ENCODE results near the gene CLK2.

Gene CLK2

GRCh38 chr1:155266553-155266952 is 6.8 kb downstream of the CLK2 start:
- TF ChIP-seq TCF12 (IDR thresholded peaks at IDR 0.05; ENCODE audit: low read depth) (no peak), EGR1 (IDR thresholded peaks at IDR 0.05) (no peak), REST (IDR thresholded peaks at IDR 0.05; ENCODE audit: low read depth) (no peak), MAX (IDR thresholded peaks at IDR 0.05) (no peak), FOXM1 (IDR thresholded peaks at IDR 0.05; ENCODE audit: borderline replicate concordance, low read depth) (no peak), ZBTB7A (IDR thresholded peaks at IDR 0.05; ENCODE audit: low read depth) (no peak)

DNA sequence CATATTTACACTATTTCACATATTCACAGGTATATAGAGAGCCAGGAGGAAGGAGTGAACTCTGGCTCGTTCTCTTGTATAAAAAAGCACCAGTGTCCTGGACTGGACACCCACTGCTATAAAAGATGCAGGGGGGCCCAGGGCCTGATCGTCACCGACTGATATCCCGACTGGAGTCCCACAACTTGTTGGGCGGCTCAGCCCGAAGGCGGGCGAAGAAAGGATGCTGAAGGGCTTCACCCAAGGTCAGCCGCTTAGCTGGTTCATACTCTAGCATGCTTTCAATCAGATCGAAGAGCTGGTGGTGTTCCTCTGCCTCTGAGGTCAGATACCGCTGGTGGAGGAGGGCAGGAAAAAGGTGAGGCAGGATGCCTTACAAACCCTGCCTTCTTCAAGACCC is 10.2 kb downstream of the CLK2 start:
- TF ChIP-seq CREB1 (IDR thresholded peaks at IDR 0.05; ENCODE audit: low read depth) (no peak), REST (IDR thresholded peaks at IDR 0.05; ENCODE audit: low read depth) (no peak), EGR1 (IDR thresholded peaks at IDR 0.05) (no peak), TEAD4 (IDR thresholded peaks at IDR 0.05) (no peak), TAF1 (IDR thresholded peaks at IDR 0.05; ENCODE audit: low read depth) (no peak), EP300 (IDR thresholded peaks at IDR 0.05; ENCODE audit: borderline replicate concordance) (no peak)

DNA sequence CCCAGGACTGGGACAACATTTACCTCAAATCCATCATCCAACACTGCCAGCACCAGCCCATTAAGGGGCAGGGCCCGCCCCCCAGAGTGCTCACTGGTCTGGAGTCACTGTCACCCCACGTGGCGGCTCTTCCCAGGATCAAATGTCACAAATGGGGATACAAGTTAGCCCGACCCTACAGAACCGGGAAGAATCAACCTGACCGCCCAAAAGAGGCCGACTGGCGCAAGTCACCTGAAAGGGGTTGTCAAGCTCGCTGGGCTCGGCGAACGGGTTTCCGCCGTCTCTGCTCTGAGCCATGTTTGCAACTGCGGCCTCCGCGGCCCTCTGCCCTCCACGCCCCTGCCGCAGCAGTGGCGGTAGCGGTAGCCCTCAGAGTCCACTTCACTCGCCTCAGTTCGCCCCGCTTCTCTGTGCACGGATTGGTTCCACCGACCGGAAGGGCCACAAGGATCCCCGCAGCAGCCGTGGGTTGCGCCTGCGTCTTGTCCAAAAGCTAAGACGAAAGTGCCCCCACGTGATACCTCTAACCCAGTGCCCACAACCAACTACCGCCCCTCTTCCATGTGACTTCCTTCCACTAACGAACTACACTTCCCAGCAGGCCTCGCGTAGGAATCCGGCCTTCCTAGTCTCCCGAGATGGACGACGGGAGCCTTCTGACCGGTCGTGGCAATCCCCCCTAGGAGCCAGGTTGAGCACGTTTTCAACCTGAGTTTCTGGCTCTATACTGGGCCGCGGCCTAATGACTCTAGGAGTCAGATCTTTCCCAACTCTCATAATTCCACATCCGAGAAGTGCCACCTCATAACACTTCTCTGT is 11.2 kb downstream of the CLK2 start, which contains the start of gene SCAMP3:
Gene SCAMP3 (minus strand): TSS at position 509 of the 822 bp plus-strand sequence. CDS start 209 bp downstream, at position 300.
- 0 out of 2 replicates have a peak, but pooled peaks have one; percentile 3 for TF ChIP-seq RAD21 (IDR thresholded peaks at IDR 0.05; ENCODE audit: low read depth)
- peak; percentile 81 for TF ChIP-seq TEAD4 (IDR thresholded peaks at IDR 0.05)
- TF ChIP-seq YY1 (IDR thresholded peaks at IDR 0.05; ENCODE audit: low read depth) = peak; percentile 64; the same call in 1 of the 2 replicates
- 0 out of 2 replicates have a peak, but pooled peaks have one; percentile 12 for TF ChIP-seq FOXM1 (IDR thresholded peaks at IDR 0.05; ENCODE audit: borderline replicate concordance, low read depth)
- peak; percentile 67 for TF ChIP-seq TCF12 (IDR thresholded peaks at IDR 0.05; ENCODE audit: low read depth)
- TF ChIP-seq ZBTB7A (IDR thresholded peaks at IDR 0.05; ENCODE audit: low read depth) = no peak
- peak; percentile 61 for TF ChIP-seq TAF1 (IDR thresholded peaks at IDR 0.05; ENCODE audit: low read depth)
- TF ChIP-seq CREB1 (IDR thresholded peaks at IDR 0.05; ENCODE audit: low read depth) = peak; percentile 53; the same call in 1 of the 2 replicates
- TF ChIP-seq CEBPB (IDR thresholded peaks at IDR 0.05) = no peak
- TF ChIP-seq EGR1 (IDR thresholded peaks at IDR 0.05) = no peak
- TF ChIP-seq REST (IDR thresholded peaks at IDR 0.05; ENCODE audit: low read depth) = no peak
- peak; percentile 99 for TF ChIP-seq USF1 (IDR thresholded peaks at IDR 0.05)
- no peak for TF ChIP-seq NFIC (IDR thresholded peaks at IDR 0.05)
- TF ChIP-seq MAX (IDR thresholded peaks at IDR 0.05) = peak; percentile 91
- peak; percentile 30; the same call in 1 of the 2 replicates for TF ChIP-seq EP300 (IDR thresholded peaks at IDR 0.05; ENCODE audit: borderline replicate concordance)

GRCh38 chr1:155261493-155261851 is 11.8 kb downstream of the CLK2 start:
- no peak for TF ChIP-seq CEBPB (IDR thresholded peaks at IDR 0.05)
- TF ChIP-seq TEAD4 (IDR thresholded peaks at IDR 0.05) = no peak
- TF ChIP-seq CREB1 (IDR thresholded peaks at IDR 0.05; ENCODE audit: low read depth) = no peak
- no peak for TF ChIP-seq TAF1 (IDR thresholded peaks at IDR 0.05; ENCODE audit: low read depth)
- no peak; the same call in 1 of the 2 replicates for TF ChIP-seq TCF12 (IDR thresholded peaks at IDR 0.05; ENCODE audit: low read depth)
- no peak for TF ChIP-seq USF1 (IDR thresholded peaks at IDR 0.05)
- TF ChIP-seq FOXM1 (IDR thresholded peaks at IDR 0.05; ENCODE audit: borderline replicate concordance, low read depth) = no peak
- no peak for TF ChIP-seq REST (IDR thresholded peaks at IDR 0.05; ENCODE audit: low read depth)
- no peak for TF ChIP-seq YY1 (IDR thresholded peaks at IDR 0.05; ENCODE audit: low read depth)
- no peak for TF ChIP-seq ZBTB7A (IDR thresholded peaks at IDR 0.05; ENCODE audit: low read depth)
- TF ChIP-seq EP300 (IDR thresholded peaks at IDR 0.05; ENCODE audit: borderline replicate concordance) = no peak
- no peak for TF ChIP-seq NFIC (IDR thresholded peaks at IDR 0.05)
- TF ChIP-seq EGR1 (IDR thresholded peaks at IDR 0.05) = no peak

All from Ishikawa (cell line).